HepG2 (cell line): ENCODE measurements around the gene DHX57. TPM values are rescaled to one million over a fixed set of nuclear protein-coding genes. Genes with fewer than 3 reads are reported as not detected.
A peak's percentile ranks its signal among the peaks of the same experiment; 100 is the strongest.

ENCODE experiments used
- BHLHE40 ChIP-seq: IDR thresholded peaks from 2 replicates; pipeline ENCODE4 v1.6.1; 2011; ENCODE audit warnings: low read length, improper control_type of control experiment
- DNMT1 ChIP-seq: sonication (generic); formaldehyde crosslinking; IDR thresholded peaks from 2 replicates; pipeline ENCODE4 v1.5.1; 2020; ENCODE audit warnings: mild to moderate bottlenecking, missing genetic modification reagents
- ELF1 ChIP-seq: sonication (generic); formaldehyde crosslinking; IDR thresholded peaks from 2 replicates; pipeline ENCODE4 v1.4.0; 2020; ENCODE audit warnings: missing genetic modification reagents
- FOSL1 ChIP-seq: sonication (generic); formaldehyde crosslinking; IDR thresholded peaks from 2 replicates; pipeline ENCODE4 v1.9.0; 2021; ENCODE audit warnings: missing genetic modification reagents, borderline replicate concordance
- FOXM1 ChIP-seq: sonication (generic); formaldehyde crosslinking; IDR thresholded peaks from 2 replicates; pipeline ENCODE4 v1.5.0; 2020; ENCODE audit warnings: missing genetic modification reagents
- FOXO1 ChIP-seq: sonication (generic); formaldehyde crosslinking; IDR thresholded peaks from 2 replicates; pipeline ENCODE4 v1.4.0; 2020; ENCODE audit warnings: missing genetic modification reagents
- HCFC1 ChIP-seq: fragments of 150-350 bp; IDR thresholded peaks from 2 replicates; pipeline ENCODE4 v1.6.1; 2014; ENCODE audit warnings: low read depth, low read length
- KLF12 ChIP-seq: sonication (generic); formaldehyde crosslinking; IDR thresholded peaks from 2 replicates; pipeline ENCODE4 v1.4.0; 2020; ENCODE audit warnings: missing genetic modification reagents, borderline replicate concordance
- KLF15 ChIP-seq: sonication (generic); formaldehyde crosslinking; IDR thresholded peaks from 2 replicates; pipeline ENCODE4 v1.8.1; 2023; ENCODE audit warnings: borderline replicate concordance, mild to moderate bottlenecking, inconsistent platforms, missing genetic modification reagents, mixed read lengths
- NFIC ChIP-seq: IDR thresholded peaks from 2 replicates; pipeline ENCODE4 v1.6.1; 2012; ENCODE audit warnings: mild to moderate bottlenecking, low read length, inconsistent platforms
- PTBP1 ChIP-seq: fragments of 200-400 bp; formaldehyde crosslinking; IDR thresholded peaks from 2 replicates; pipeline ENCODE4 v1.6.1; 2018; ENCODE audit warnings: low read length, low read depth; ENCODE audit not compliant: poor library complexity, severe bottlenecking
- RFX5 ChIP-seq: IDR thresholded peaks from 2 replicates; pipeline ENCODE4 v1.6.1; 2011; ENCODE audit warnings: low read depth, low read length, improper control_type of control experiment
- SATB2 ChIP-seq: sonication (generic); formaldehyde crosslinking; IDR thresholded peaks from 2 replicates; pipeline ENCODE4 v1.5.0; 2020; ENCODE audit warnings: missing genetic modification reagents
- SMARCE1 ChIP-seq: fragments of 450-650 bp; IDR thresholded peaks from 2 replicates; pipeline ENCODE4 v1.6.1; 2017; ENCODE audit warnings: borderline replicate concordance
- SOX5 ChIP-seq: IDR thresholded peaks from 2 replicates; pipeline ENCODE4 v1.6.1; 2016; ENCODE audit warnings: borderline replicate concordance
- TBX2 ChIP-seq: sonication (generic); formaldehyde crosslinking; IDR thresholded peaks from 2 replicates; pipeline ENCODE4 v1.5.0; 2020; ENCODE audit warnings: missing genetic modification reagents, mild to moderate bottlenecking, borderline replicate concordance
- TBX3 ChIP-seq: fragments of 450-650 bp; IDR thresholded peaks from 2 replicates; pipeline ENCODE4 v1.6.1; 2017; ENCODE audit warnings: antibody characterized with exemption, mild to moderate bottlenecking, inconsistent platforms, borderline replicate concordance
- XRCC5 ChIP-seq: fragments of 200-400 bp; formaldehyde crosslinking; optimal IDR thresholded peaks from 2 replicates; pipeline ENCODE3; 2017; ENCODE audit warnings: mild to moderate bottlenecking, low read length
- ZNF121 ChIP-seq: sonication (generic); formaldehyde crosslinking; IDR thresholded peaks from 2 replicates; pipeline ENCODE4 v1.5.0; 2020; ENCODE audit warnings: mild to moderate bottlenecking, missing genetic modification reagents
- ZNF790 ChIP-seq: sonication (generic); formaldehyde crosslinking; IDR thresholded peaks from 2 replicates; pipeline ENCODE4 v1.8.0; 2022; ENCODE audit warnings: missing genetic modification reagents, mild to moderate bottlenecking, borderline replicate concordance
- polyA plus RNA-seq, 8 experiments: library from polyadenylated mRNA; depleted of rRNA in 3 of 8; stranded (reverse) in 7 of 8; unstranded in 1 of 8; fragments of >200 nt; fragmentation: Illumina TruSeq in 4 of 8; extraction: Trizol in 4 of 8; gene quantifications; 2 replicates each; pipeline versions ENCODE4 v1.2.1 to v1.2.3, GENCODE V29; 2011 to 2016; ENCODE audit warnings: low read depth in 4 of 8, missing spikeins in 1 of 8, mixed read lengths in 1 of 8; ENCODE audit not compliant: insufficient read depth in 1 of 8
- total RNA-seq, 5 experiments: library from RNA; depleted of rRNA; stranded (reverse); fragments of >200 nt; fragmentation: Illumina TruSeq; extraction: Trizol; gene quantifications; 2 replicates each; pipeline ENCODE4 v1.2.3, GENCODE V29; 2016; ENCODE audit warnings: low read depth in 1 of 5
- TF ChIP-seq, protein P1 (sequence below): sonication (generic); formaldehyde crosslinking; IDR thresholded peaks from 2 replicates; pipeline ENCODE4 v1.5.0; 2020; ENCODE audit warnings: mild to moderate bottlenecking, missing genetic modification reagents
- TF ChIP-seq, protein P2 (sequence below): sonication (generic); formaldehyde crosslinking; IDR thresholded peaks from 2 replicates; pipeline ENCODE4 v1.5.1; 2020; ENCODE audit warnings: mild to moderate bottlenecking, moderate library complexity, missing genetic modification reagents
- TF ChIP-seq, protein P3 (sequence below): sonication (generic); formaldehyde crosslinking; IDR thresholded peaks from 2 replicates; pipeline ENCODE4 v1.4.0; 2020; ENCODE audit warnings: mild to moderate bottlenecking, missing genetic modification reagents
- TF ChIP-seq, protein P4 (sequence below): sonication (generic); formaldehyde crosslinking; conservative IDR thresholded peaks from 2 replicates; pipeline ENCODE4 v1.4.0; 2020; ENCODE audit warnings: missing genetic modification reagents
- TF ChIP-seq, protein P5 (sequence below): sonication (generic); formaldehyde crosslinking; IDR thresholded peaks from 2 replicates; pipeline ENCODE4 v1.4.0; 2020; ENCODE audit warnings: mild to moderate bottlenecking, missing genetic modification reagents
- TF ChIP-seq, protein P6 (sequence below): sonication (generic); formaldehyde crosslinking; IDR thresholded peaks from 2 replicates; pipeline ENCODE4 v1.4.0; 2020; ENCODE audit warnings: missing genetic modification reagents, low read depth, mild to moderate bottlenecking, borderline replicate concordance

DHX57 gene
- total and polyA plus RNA-seq, 2 of the 13 experiments (the other 11 are each of a cell fraction or from before 2014, with no cell fraction given), result 9.2 to 24.2 TPM

DNA sequence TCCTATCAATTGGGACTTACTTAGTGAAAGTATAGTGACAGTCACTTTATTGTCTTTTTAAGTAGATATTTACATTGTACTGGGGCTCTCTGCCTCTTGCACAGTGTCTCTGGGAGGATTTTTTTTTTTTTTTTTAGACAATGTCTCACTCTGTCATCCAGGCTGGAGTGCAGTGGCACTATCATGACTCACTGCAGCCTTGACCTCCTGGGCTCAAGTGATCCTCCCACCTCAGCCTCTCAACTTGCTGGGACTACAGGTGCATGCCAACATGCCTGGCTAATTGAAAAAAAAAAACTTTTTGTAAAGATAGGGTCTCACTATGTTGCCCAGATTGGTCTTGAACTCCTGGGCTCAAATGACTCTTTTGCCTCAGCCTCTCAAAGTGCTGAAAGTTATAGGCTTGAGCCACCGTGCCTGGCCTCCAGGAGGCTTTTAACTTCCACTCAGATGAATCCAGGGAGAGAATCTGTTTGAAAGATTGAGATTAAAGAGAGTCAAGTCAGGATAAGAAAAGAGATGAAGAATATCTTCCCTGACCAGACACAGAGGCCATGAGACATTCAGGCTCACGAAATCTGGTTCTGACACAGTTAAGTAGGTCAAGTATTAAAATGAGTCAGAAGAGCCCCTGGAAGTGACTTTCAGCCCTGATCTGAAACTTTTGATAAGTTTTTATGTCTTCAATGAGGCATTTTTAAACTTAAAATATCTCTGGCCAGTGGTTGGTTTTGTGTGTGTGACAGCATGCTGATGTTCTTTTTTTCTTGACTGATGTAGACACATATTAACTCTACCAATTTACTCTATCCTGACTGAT is 32.2 kb upstream of the DHX57 start (continued):
- TF ChIP-seq, protein P1, sequence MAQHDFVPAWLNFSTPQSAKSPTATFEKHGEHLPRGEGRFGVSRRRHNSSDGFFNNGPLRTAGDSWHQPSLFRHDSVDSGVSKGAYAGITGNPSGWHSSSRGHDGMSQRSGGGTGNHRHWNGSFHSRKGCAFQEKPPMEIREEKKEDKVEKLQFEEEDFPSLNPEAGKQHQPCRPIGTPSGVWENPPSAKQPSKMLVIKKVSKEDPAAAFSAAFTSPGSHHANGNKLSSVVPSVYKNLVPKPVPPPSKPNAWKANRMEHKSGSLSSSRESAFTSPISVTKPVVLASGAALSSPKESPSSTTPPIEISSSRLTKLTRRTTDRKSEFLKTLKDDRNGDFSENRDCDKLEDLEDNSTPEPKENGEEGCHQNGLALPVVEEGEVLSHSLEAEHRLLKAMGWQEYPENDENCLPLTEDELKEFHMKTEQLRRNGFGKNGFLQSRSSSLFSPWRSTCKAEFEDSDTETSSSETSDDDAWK (CRISPR knock-in tag), result no peak
- TF ChIP-seq TBX2 (CRISPR knock-in tag), result peak; percentile 76; the same call in 1 of the 2 replicates
- TF ChIP-seq BHLHE40, result no peak
- TF ChIP-seq RFX5, result no peak
- TF ChIP-seq TBX3, result peak; percentile 53; the same call in 1 of the 2 replicates
- TF ChIP-seq SMARCE1, result no peak
- TF ChIP-seq SOX5 (CRISPR knock-in tag), result peak; percentile 94
- TF ChIP-seq, protein P2, sequence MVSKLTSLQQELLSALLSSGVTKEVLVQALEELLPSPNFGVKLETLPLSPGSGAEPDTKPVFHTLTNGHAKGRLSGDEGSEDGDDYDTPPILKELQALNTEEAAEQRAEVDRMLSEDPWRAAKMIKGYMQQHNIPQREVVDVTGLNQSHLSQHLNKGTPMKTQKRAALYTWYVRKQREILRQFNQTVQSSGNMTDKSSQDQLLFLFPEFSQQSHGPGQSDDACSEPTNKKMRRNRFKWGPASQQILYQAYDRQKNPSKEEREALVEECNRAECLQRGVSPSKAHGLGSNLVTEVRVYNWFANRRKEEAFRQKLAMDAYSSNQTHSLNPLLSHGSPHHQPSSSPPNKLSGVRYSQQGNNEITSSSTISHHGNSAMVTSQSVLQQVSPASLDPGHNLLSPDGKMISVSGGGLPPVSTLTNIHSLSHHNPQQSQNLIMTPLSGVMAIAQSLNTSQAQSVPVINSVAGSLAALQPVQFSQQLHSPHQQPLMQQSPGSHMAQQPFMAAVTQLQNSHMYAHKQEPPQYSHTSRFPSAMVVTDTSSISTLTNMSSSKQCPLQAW, result no peak
- no peak for TF ChIP-seq HCFC1
- peak; percentile 45 for TF ChIP-seq XRCC5
- no peak for TF ChIP-seq ZNF790
- TF ChIP-seq, protein P3, sequence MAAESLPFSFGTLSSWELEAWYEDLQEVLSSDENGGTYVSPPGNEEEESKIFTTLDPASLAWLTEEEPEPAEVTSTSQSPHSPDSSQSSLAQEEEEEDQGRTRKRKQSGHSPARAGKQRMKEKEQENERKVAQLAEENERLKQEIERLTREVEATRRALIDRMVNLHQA (CRISPR knock-in tag), result no peak
- no peak for TF ChIP-seq SATB2 (CRISPR knock-in tag)
- TF ChIP-seq KLF12 (CRISPR knock-in tag), result no peak
- no peak for TF ChIP-seq ELF1 (CRISPR knock-in tag)
- peak; percentile 67; the same call in 1 of the 2 replicates for TF ChIP-seq NFIC
- no peak for TF ChIP-seq FOXM1 (CRISPR knock-in tag)
- TF ChIP-seq KLF15, result no peak
- TF ChIP-seq ZNF121, result peak; percentile 99
- TF ChIP-seq DNMT1 (CRISPR knock-in tag), result no peak
- no peak for TF ChIP-seq PTBP1
- TF ChIP-seq, protein P4, sequence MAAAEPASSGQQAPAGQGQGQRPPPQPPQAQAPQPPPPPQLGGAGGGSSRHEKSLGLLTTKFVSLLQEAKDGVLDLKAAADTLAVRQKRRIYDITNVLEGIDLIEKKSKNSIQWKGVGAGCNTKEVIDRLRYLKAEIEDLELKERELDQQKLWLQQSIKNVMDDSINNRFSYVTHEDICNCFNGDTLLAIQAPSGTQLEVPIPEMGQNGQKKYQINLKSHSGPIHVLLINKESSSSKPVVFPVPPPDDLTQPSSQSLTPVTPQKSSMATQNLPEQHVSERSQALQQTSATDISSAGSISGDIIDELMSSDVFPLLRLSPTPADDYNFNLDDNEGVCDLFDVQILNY (CRISPR knock-in tag), result no peak
- TF ChIP-seq, protein P5, sequence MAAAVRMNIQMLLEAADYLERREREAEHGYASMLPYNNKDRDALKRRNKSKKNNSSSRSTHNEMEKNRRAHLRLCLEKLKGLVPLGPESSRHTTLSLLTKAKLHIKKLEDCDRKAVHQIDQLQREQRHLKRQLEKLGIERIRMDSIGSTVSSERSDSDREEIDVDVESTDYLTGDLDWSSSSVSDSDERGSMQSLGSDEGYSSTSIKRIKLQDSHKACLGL (CRISPR knock-in tag), result no peak
- TF ChIP-seq FOXO1, result no peak
- TF ChIP-seq FOSL1 (CRISPR knock-in tag), result peak; percentile 87
- TF ChIP-seq, protein P6, sequence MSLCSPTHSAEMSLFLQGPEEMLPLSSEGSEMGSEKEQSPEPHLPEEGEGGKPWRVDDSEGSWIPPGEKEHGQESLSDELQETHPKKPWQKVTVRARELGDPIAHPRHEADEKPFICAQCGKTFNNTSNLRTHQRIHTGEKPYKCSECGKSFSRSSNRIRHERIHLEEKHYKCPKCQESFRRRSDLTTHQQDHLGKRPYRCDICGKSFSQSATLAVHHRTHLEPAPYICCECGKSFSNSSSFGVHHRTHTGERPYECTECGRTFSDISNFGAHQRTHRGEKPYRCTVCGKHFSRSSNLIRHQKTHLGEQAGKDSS, result 0 out of 2 replicates have a peak, but pooled peaks have one; percentile 30
